Forelimb muscle (tissue), 1 donor: ENCODE results near the gene PRKCZ. TPM values are rescaled to one million over a fixed set of nuclear protein-coding genes. Genes with fewer than 3 reads are reported as not detected.

Source experiments
- DNase-seq: peaks from one replicate; pipeline ENCODE4 v3.0.0-alpha.2; 2013; ENCODE audit warnings: low read depth
- polyA plus RNA-seq: library from polyadenylated mRNA; unstranded; fragments of 120-200 nt; gene quantifications from one replicate; pipeline ENCODE4 v1.2.1, GENCODE V29; 2013; ENCODE audit not compliant: insufficient read length

The PRKCZ gene
- polyA plus RNA-seq, 1 donor = 7.6 TPM

- no peak for DNase-seq
These were observed 11.0 kb downstream of the PRKCZ start for GRCh38 chr1:2061065-2061778.

GRCh38 chr1:2065699-2066098 is 15.5 kb downstream of the PRKCZ start:
- DNase-seq = no peak

GRCh38 chr1:2067393-2067792 is 17.2 kb downstream of the PRKCZ start:
- DNase-seq = no peak

DNA sequence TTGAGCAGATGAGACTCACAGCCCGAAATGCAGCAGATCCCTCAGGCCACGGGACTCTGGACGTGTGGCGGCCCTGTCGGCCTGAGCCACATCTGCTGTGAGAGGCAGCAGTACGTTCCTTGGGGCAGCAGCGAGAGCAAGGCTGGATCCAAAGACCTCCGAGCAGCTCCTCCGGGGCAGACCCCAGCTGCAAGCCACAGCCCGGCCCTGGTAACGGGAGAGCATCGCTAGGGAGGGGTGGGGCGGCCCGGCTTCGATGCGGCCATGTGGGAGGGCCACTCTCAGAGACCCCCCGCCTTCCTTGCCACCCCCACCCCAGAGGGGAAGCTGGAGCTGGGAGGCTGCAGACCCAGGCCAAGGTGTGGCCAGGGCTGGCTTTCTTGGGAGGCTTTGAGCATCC is 17.8 kb downstream of the PRKCZ start:
- DNase-seq = no peak

DNA sequence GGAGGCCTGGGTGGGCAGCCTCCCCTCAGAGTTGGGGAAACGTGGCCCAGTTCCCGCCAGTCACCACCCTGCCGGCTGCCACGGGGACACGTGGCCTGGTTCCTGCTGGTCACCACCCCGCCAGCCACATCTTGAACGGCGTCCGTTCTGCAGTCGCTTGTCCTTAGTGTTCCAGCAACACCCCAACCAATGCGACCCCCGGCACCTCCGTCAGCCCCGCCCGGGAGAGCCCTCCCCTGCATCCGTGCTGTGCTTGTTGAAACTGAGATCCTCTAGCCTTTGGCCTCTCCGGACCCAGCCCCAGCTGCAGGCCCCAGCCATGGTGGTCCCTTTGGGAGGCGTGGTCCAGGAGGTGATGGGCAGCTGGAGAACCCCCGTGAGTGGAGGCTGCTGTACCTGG is 18.7 kb downstream of the PRKCZ start:
- no peak for DNase-seq

GRCh38 chr1:2070016-2070415 is 19.8 kb downstream of the PRKCZ start:
- DNase-seq = no peak

- no peak for DNase-seq
These were observed 20.8 kb downstream of the PRKCZ start for GRCh38 chr1:2070800-2071530.

- DNase-seq = no peak
These were observed 22.0 kb downstream of the PRKCZ start for GRCh38 chr1:2072109-2072806.

DNA sequence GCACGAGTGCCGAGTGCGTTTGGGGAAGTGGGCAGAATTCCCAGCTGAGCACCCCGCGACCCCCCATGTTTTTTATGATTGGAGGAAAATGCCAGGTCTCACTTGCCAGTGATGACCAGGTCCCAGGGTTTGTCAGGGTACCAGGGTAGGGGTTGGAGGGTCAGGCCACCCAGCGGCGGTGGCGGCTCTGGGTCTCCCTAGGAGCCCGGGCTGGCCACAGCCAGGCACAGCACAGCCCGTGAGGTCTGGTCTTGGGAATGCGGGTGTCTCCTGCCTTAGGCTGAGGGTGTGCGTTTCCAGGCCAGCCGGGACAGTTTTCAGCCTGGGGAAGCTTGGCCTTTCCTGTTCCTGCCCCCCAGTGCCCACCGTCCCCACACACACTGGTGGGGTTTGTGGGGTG is 22.7 kb downstream of the PRKCZ start:
- DNase-seq = no peak

GRCh38 chr1:2073382-2074230 is 23.4 kb downstream of the PRKCZ start:
- DNase-seq = peak; percentile 32

- DNase-seq = no peak
These were observed 24.2 kb downstream of the PRKCZ start for GRCh38 chr1:2074396-2074795.

- DNase-seq = no peak
These were observed 24.9 kb downstream of the PRKCZ start for GRCh38 chr1:2074944-2075740.

- no peak for DNase-seq
These were observed 26.6 kb downstream of the PRKCZ start for GRCh38 chr1:2076826-2077225.

DNA sequence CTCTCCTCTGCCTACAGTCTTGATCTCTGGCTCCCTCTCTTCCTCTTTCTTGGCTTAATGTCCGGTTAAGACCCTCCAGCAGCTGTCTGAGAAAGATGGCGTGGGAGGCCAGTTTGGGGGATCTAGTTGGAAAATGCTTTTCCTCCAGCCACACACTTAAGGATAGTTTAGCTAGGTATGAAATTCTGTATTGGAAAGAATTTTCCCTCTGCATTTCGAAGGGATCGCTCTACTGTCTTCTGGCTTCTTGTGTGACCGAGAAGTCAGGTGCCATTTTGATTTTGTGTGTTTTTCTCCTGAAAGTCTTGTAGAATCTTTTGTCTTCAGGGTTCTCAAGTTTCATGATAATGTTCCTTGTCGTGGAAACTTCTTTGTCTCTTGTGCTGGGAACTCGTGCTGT is 28.0 kb downstream of the PRKCZ start:
- DNase-seq = no peak

DNA sequence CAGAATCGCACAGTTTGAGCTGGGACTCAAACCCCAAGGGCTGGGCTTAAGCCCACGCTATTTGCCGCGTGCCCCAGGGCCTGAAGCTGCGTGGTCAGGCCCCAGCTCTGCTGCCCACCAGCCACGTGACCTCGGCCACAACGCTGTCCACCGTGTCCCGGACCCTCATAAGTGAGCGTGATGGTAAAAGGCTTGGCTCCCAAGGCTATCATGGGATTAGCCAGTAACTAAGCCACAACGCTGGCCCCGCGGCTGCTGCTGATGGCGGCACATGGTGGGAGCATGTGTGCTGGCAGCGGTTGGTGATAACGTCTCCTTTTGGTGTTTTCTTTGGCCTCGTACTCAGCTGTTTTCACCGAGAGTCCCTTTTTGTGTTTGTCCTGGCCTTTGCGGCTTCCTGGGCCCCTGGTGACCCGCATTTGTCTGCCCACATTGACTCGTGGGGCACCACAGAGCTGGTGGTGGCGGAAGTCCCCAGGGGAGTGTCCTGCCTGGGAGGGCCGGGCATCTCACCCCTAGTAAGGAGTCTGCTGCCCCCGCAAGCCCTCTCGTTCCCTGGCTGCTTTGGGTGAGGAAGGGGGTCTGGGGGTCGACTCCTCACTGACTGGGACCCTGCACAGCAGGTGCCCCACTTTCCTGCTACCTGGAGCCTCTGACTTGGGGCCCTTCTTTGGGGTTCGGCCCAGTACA is 29.3 kb downstream of the PRKCZ start:
- DNase-seq = no peak

GRCh38 chr1:2080140-2080539 is 29.9 kb downstream of the PRKCZ start:
- DNase-seq = no peak

DNA sequence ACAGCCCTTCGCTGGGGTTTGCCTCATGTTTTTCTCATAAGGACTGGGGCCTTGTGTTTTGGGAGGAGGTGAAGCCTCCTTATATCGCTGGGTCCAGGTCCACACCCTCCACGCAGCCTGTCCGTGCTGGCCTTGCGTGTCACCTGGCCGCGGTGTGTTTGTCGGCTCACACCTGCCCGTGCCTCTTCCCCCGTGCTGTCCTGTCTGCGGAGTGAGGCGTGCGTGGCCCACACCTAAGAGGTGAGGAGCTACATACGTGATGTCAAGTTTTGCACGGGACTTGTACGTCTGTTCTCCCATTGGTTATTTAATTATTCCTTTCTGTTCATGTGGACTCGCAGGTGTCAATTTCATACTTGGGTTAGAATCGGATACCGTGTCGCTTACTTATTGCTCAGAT is 30.7 kb downstream of the PRKCZ start:
- DNase-seq = no peak

- DNase-seq = no peak
These were observed 31.2 kb downstream of the PRKCZ start for GRCh38 chr1:2081326-2081885.

- DNase-seq = no peak
These were observed 31.9 kb downstream of the PRKCZ start for GRCh38 chr1:2082064-2082463.

- no peak for DNase-seq
These were observed 33.5 kb downstream of the PRKCZ start for GRCh38 chr1:2083666-2084065.
